NCI-H69 (cell line): ENCODE results near the gene DNAJC30.
"Not testable (repeated sequence)": the region's sequence is repeated elsewhere in the genome, so short reads cannot be mapped to it uniquely, and the experiment has no call there.

Source experiments
- DNase-seq: peaks from one replicate; lab custom pipeline; 2025; lab: John Stamatoyannopoulos, UW

DNAJC30 gene

GRCh38 chr7:73681031-73681430, 2.2 kb downstream of the DNAJC30 start:
- no peak for DNase-seq

DNA sequence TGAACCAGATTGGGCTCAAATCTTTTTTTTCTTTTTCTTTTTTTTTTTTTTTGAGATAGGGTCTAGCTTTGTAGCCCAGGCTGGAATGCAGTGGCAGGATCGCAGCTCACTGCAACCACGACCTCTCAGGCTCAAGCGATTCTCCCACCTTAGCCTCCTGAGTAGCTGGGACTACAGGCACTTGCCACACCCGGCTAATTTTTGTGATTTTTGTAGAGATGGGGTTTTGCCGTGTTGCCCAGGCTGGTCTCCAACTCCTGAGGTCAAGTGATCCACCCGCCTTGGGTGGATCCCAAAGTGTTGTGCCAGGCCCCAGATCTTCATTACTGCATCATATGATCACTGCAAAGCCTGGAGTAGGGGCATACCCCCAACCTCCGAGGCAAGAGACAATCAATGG, 2.8 kb downstream of the DNAJC30 start:
- no peak for DNase-seq

DNA sequence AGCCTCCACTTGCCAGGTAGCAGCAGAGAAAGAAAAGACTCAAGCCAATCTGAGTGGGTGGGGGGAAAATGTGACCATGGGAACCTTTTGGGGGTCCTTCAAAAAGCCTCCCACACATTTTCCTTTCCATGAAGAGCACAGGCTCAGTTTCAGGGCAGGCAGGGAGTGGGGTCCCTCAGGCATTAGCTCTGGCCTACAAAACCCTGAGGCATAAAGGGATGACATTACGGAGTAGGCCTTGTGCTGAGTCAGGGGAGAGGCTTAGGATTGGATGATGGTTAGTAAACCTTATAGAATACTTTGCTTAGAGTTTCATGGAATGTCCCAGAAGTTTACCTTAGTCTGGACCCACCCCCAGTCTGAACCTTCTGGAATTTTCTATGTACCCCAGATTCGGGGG, 3.5 kb downstream of the DNAJC30 start:
- DNase-seq: no peak

DNA sequence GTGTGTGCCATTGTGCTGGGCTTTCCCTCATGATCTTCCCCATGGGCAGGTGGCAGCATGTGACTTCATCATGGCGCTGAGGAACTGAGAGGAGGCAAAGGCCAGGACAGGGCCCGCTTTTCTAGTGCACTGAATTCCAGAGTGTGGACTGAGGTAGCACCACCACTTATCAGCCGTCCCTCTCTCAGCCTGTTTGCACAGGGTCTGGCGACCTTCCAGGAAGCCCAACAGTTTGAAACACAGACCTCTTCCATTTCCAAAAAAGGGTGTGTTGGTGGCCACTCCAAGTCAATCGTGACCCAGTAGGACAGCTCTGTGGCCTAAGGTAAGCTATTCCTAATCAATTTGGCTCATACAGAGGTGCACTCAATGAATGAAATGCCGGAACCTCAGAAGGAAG, 4.4 kb downstream of the DNAJC30 start:
- DNase-seq: no peak

GRCh38 chr7:73676062-73676461, 7.2 kb downstream of the DNAJC30 start:
- peak; percentile 29 for DNase-seq

DNA sequence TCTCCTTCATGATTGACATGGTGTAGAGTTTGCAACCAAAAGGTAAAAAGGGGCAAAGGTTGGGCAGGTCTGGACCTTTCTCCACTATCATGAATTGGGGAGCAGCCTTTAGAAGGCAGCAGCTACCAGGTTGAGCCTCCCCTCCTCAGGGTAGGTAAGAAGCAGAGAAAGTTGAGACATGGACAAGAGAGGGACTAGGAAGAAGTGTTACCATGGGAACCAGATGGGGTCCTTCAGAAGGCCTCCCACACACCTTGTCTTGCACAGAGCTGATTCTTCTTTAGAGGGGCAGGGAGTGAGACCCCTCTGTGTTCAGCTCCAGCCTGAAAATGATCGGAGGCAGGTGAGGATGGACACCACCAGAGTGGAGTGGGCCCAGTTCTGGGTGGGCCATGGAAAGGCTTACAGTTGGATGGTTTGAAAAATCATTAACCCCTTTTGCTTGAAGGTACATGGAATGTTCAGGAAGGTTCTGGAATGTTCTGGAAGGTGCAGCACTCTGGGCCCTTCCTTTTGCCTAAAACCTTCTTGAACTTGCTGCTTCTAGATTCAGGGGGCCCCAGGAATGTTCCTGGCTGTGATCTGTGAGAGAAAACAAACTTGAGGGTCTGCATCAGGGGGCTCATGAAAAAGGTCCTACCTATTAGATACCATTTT, 8.7 kb downstream of the DNAJC30 start:
- no peak for DNase-seq

- no peak for DNase-seq
Measured at GRCh38 chr7:73671857-73672445, 11.3 kb downstream of the DNAJC30 start.

- no peak for DNase-seq
Measured at GRCh38 chr7:73671322-73671661, 12.0 kb downstream of the DNAJC30 start.

GRCh38 chr7:73669858-73670385, 13.3 kb downstream of the DNAJC30 start:
- no peak for DNase-seq

- DNase-seq: no peak
Measured at GRCh38 chr7:73669288-73669701, 14.0 kb downstream of the DNAJC30 start.

- no peak for DNase-seq
Measured at GRCh38 chr7:73668886-73669230, 14.4 kb downstream of the DNAJC30 start.

- DNase-seq: peak; percentile 72
Measured at GRCh38 chr7:73668103-73668885, 15.0 kb downstream of the DNAJC30 start.

GRCh38 chr7:73667344-73668102, 15.7 kb downstream of the DNAJC30 start, which contains the start of gene VPS37D:
TSS of gene VPS37D (plus strand) at chr7:73667831. CDS start at chr7:73667959, 128 bp downstream.
- DNase-seq: peak; percentile 95

- DNase-seq: no peak
Measured at GRCh38 chr7:73663033-73663432, 20.2 kb downstream of the DNAJC30 start.

DNA sequence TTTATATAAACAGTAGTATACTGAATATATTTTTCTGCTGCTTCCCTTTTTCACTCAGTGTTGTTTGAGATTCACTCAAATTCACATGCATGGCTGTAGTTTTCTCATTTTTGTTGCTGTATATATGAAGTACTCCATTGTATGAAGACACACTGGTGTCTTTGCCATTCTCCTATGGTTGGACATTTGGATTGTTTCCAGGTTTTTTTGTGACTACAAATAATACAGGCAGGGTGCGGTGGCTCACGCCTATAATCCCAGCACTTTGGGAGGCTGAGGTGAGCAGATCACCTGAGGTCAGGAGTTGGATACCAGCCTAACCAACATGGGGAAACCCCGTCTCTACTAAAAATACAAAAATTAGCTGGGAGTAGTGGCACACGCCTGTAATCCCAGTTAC, 22.7 kb downstream of the DNAJC30 start:
- DNase-seq: peak; percentile 33

GRCh38 chr7:73659983-73660382, 23.3 kb downstream of the DNAJC30 start:
- no peak for DNase-seq

DNA sequence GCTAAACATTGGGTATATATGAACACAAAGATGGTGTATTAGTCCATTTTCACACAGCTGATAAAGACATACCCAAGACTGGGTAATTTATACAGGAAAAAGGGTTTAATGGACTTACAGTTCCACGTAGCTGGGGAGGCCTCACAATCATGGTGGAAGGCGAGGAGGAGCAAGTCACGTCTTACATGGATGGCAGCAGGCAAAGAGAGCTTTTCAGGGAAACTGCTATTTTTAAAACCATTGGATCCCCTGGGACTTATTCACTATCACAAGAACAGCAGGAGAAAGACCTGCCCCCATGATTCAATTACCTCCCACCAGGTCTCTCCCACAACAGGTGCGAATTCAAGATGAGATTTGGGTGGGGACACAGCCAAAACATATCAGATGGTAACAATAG, 27.9 kb downstream of the DNAJC30 start:
- not testable (repeated sequence) for DNase-seq

- peak; percentile 48 for DNase-seq
Measured at GRCh38 chr7:73652541-73652949, 30.7 kb downstream of the DNAJC30 start.

- no peak for DNase-seq
Measured at GRCh38 chr7:73650524-73650923, 32.7 kb downstream of the DNAJC30 start.

DNA sequence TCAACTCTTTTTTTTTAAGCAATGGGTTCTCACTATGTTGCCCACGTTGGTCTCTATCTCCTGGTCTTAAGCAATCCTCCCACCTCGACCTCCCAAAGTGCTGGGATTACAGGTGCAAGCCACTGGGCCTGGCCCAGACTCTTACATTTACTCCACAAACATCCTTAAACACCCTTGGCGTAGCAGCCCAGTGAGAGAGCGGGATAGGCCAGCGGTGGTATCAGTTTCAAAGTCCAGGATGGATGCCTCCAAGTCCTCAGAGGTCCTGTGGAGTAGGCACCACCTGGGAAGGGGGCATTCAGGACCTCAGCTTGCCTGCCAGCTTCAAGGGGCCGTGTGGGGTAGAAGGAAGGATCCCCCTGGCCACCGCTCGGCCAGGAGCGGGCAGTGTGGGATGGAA, 33.7 kb downstream of the DNAJC30 start:
- DNase-seq: no peak

DNA sequence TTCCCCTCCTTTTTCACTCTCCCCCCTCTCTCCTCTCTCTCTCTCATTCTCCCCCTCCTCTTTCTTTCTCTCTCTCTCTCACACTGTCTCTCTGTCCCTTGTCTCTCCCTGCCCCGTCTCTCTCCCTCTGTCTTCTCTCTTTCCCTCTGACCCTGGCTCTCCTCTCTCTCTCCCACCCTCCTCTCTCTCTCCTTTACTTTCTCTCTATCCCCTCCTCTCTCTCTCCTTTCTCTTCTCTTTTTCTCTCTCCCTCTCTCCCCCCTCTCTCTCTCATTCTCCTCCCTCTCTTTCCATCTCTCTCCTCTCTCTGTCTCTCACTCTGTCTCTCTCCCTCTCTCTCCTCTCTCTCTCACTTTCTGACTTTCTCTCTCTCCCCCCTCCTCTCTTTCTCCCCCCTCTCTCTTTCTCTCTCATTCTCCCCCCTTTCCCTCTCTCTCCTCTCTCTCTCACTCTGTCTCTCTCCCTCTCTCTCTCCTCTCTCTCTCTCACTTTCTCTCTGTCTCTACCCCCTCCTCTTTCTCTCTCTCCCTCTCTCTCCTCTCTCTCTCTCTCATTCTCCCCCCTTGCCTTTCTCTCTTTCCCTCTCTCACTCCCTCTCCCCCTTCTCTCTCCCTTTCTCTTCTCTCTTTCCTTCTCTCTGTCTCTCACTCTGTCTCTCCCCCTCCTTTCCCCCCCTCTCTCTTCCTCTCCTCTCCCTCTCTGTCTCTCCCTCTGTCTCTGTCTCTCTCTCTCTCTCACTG, 34.5 kb downstream of the DNAJC30 start:
- DNase-seq: no peak
